Mammary epithelial cell (primary cell): ENCODE data around the gene CFAP298.

Experiments used
- CTCF ChIP-seq, 2 donors: IDR thresholded peaks in 1 of 2; conservative IDR thresholded peaks in 1 of 2; 2 replicates each; pipeline ENCODE4 v1.5.1; 2011 to 2012; ENCODE audit warnings: inconsistent platforms in 2 of 2, low read length in 2 of 2, mild to moderate bottlenecking in 2 of 2, control low read depth in 1 of 2, low read depth in 1 of 2; ENCODE audit not compliant: insufficient read depth in 1 of 2; ENCODE audit errors: extremely low read depth in 1 of 2
- EZH2 ChIP-seq: IDR thresholded peaks from 2 replicates; pipeline ENCODE4 v1.6.1; 2012; ENCODE audit warnings: low read length, inconsistent platforms, borderline replicate concordance

DNA sequence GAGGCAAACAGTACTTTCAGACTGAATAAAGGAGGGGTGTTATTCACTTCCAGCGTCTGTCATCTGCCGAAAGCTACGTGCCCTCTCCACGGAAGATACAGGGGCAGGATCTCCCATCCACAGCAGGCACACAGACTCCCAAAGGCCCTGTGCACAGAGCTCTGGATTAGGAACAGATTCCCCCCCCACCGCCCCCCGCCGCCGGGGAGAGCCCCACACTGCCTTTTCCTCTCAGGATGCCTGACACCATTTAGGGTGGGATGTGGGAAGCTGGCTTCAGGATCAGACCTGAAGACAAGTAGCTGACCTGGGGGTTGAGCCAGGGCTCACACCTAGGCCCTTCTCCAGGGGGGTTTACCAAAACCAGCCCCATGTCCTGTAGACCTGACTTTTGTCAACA, 18.5 kb downstream of the CFAP298 start:
- TF ChIP-seq CTCF (conservative IDR thresholded peaks at IDR 0.05 in 1 of 2, IDR thresholded peaks at IDR 0.05 in 1 of 2; ENCODE audit: extremely low read depth in 1 of 2, insufficient read depth in 1 of 2, low read depth in 1 of 2, low read length in 2 of 2) (no peak), EZH2 (no peak)
